CD4-positive, alpha-beta T cell treated with Interferon alpha-2 for 1 hour (primary cell): Measurements from ENCODE around the gene TMEM132D.
"Not testable (repeated sequence)": the region's sequence is repeated elsewhere in the genome, so short reads cannot be mapped to it uniquely, and the experiment has no call there.

Experiments
- DNase-seq, 2 donors: peaks; one replicate each; pipeline ENCODE4 v3.0.0-alpha.2; 2020 to 2022

Gene TMEM132D

DNA sequence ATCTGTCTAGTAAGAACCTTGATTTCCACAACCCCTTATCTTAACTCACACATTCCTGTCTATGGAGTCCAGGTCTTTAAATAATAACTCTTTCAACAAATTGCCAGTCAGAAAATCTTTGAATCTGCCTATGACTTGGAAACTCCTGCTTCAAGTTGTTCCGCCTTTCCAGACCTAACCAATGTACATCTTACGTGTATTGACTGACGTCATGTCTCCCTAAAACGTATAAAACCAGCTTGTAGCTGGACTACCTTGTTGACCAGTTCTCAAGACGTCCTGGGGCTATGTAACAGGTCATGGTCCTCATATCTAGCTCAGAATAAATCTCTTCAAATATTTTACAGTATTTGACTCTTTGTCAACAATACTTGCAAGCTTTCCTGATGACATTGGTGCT lies 337.0 kb downstream of the TMEM132D start:
- DNase-seq: no peak

DNA sequence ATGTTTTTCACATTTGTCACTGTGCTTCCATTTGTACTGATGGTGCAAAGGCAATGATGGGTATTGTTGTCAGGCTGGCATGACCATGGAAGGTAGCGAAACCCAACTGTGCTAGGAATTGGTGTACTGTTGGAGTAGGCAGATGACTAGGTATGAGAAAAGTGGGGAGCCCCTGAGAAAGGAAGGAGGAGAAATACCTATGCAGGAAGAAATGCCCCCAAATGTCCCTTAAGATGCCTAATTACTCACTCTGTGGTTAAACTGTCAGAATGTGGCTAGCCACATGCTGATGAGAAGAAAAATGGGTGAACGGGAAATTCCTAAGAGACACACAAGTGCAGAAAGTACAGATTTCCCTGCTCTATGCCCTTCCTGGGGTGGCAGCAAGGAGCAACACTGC lies 339.1 kb downstream of the TMEM132D start:
- DNase-seq: no peak

DNA sequence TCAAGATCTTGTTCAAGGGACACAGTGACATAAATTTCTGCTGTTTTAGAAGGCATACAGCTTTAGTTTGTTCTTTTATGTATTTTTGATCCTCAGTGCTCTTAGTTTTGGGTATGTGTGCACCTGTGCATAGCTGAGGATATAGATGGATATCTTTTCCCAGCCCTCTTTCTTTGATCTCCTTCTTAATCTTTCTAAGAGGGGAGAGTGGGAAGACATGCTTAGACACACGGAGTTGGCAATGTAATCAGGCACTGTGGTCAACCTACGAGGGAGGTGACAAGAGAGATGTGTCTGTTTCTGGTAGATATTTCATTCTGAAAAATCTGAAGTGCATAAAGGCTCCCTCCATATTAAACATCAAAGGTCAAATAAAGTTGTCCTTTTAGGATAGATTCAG lies 340.6 kb downstream of the TMEM132D start:
- no peak for DNase-seq

DNA sequence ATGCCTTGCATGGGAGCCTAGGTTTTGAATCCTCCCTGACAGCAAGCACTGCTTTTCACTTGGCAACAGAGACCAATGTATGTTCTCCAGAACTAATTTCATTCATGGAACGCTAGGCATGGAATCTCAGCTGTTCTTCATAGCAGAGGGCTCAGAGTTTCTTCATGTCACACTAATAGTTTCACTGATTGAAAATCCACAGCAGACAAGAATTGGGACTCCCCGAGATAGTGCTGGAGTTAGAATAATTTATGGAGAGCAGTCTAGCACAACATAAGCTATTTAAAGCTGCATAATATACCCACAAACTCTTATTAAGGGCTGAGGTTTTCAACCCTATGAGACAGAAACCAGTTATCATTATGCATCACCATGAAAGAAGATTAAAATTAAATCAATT lies 342.5 kb downstream of the TMEM132D start:
- no peak for DNase-seq

DNA sequence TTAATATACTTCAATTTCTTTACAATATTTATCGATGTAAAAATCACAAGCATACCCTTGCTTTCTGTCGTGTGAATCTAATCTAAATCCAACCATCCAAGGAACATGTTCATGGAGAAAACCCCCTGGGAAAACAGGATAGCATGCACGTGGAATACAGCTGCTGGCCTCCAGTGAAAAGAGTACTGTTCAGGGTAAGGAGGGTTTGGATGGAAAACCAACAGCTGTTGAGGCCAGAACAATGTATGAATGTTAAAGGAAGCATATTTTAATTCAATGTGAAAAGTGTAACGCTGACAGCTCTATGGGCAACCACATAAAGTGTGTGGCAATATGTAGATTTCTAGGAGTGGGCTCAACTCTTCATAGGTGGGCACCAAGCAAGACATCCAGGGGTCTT lies 344.0 kb downstream of the TMEM132D start:
- DNase-seq: no peak

DNA sequence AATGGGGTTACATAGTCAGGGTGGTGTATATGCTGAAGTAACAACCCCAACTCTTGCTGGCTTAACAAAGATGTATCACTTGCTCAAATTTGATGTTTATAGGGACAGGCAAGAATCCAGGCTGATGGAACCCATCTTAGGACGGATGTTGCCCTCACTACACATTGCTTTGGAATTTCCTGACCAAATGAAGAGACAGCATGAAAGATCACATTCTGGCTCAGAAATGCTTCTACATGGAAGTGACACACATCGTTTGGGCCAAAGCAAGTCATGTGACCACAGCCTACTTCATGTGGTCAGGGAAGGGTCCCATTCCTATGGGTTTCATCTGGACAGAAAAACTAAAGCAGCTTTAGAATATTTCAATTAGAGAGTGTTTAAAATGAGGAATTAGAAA lies 345.8 kb downstream of the TMEM132D start:
- no peak for DNase-seq

DNA sequence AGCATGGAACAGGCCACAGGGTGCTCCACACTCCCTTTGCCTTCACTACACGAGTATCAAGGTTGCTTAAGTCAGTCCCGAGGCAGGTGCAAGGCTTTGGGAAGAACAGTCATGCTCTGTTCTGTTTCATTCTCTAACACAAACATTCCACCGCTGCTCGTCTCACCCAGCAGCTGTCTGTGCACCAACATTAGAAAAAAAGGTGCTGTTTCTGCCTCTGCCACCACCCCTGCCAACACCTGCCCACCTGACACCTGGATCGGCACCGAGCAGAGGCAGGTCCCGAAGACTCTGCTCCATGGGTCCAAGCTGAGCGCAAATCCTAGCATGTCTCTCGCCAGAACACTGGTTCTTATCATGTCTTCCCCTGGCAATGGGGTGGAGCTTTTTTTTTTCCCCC lies 347.7 kb downstream of the TMEM132D start:
- DNase-seq: no peak

DNA sequence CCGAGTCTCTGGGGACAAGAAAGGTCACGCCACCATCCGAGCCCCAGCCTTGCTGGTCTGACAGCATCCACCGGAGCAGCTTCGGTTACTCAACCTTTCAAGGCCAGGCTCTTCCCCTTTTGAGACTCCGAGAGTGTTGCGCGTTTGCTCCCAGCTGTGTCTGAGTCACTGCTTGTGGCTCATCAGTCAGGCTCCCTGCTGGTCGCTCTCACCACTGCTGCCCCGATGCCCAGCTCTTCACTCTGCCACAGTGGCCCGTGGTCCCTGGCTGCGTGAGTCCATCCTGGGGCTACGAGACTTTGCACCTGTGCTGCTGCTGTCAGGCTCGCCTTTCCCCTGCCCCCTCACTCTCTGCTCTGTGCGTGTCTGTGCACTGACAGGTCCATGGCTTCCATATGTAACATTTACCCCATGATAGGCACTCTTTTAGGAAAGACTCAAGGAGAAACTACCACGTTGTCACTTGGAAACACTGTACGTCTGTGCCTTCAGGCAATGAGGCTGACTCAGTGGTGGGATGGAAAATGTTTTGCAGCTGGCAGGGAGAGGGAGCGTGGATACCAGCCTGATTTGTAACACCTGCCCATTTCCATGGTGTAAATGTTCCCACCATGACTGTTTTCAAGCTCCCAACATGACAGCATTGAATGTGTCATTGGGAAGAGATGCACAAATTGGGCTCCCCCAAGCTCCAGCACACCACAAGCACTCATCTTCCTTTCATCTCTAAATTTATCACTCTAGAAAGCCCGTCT lies 350.7 kb downstream of the TMEM132D start:
- DNase-seq: no peak

DNA sequence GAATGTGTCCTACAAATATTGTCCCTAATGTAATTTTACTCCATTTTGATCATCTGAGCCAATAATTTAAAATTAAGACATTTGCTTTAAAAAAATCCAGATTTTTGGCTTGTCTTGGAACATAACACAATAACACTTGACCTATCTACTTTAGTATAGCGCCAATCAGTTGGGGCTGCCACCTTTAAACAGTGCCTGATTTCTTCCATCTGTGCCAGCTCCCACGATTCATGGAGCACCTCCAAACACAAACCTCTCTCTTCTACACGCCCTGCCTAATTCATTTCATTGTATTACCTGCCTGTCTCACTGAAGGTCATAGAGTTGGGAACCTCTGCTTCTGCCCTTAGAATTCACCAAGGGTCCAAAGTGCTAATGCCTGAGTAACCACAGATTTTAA lies 352.4 kb downstream of the TMEM132D start:
- DNase-seq: no peak

DNA sequence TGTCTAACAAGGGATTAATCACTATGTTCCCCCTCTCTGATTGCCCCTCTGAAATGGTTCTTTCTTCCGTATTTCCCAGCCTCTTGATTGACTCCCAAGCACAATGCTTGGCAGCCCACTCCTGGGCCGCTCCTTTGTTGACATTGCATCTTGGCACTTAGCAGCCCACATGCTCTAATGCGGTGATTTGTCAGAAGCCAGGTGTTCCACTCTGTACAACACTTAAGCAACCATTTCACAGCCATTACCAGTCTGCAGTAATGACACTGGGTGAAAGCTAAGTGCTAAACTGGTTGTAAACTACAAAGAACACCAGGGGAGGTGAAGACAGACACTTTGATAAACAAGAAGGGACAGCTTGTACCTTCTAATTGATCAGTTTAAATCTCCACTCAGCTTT lies 353.5 kb downstream of the TMEM132D start:
- DNase-seq: no peak

DNA sequence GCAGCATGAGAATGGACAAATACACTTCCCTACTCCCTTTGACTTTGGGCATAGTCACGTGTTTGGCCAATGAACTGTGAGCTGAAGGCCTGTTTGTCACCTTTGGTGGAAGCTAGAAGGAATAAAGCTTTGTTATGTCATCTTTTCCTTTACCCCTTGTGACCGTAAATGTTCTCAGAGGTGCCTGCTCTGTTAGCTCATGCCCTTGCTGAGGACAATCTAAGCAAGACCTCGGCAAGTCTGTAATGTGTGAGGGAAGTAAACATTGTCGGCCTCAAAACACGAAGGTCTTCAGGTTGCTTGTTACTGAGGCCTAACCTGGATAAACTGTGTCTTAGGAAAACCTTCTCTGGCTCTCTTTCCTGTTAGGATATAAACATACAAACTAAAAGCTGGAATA lies 354.2 kb downstream of the TMEM132D start:
- no peak for DNase-seq

DNA sequence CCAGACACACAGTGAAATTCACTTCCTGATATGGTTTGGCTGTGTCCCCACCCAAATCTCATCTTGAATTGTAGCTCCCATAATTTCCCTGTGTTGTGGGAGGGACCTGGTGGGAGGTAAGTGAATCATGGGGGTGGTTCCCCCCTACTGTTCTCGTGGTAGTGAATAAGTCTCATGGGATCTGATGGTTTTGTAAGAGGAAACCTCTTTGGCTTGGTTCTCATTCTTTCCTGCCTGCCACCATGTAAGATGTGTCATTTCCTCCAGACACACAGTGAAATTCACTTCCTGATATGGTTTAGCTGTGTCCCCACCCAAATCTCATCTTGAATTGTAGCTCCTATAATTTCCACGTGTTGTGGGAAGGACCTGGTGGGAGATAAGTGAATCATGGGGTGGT lies 354.8 kb downstream of the TMEM132D start:
- not testable (repeated sequence) for DNase-seq

DNA sequence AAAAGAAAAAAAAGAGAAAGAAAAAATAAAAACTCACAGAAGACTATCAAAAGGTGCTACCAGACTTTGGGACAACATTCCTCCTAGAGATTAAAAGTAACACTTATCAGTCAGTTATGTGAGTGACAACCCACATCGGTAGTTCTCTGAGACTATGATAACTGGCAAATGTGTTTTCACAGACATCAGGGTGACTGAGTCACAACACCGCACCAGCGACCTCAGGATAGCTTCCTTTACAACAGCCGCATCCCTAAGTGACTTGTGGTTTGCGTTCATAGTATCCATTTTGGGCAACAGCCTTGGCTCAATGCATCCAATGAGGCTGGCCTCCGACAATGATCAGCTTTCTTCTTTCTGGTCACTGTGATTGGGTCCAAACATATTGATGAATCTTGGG lies 359.1 kb downstream of the TMEM132D start:
- DNase-seq: no peak

DNA sequence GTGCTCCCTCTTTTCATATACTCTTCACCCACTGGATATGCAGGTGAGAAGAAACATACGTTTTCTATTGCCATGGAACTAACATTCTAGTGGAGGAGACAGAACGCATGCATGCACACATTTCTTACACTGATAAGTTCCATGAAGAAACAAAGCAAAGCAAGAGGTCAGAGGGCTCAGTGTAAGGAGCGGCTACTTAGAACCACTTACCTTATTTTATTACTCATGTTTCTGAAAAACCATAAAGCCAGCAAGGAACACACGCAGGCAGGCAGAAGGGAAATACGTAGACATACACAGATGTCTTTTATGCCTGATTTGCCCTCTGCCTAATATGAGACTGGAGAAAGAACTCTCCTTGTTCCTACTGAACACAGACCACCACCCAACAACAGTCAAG lies 362.9 kb downstream of the TMEM132D start:
- no peak for DNase-seq

DNA sequence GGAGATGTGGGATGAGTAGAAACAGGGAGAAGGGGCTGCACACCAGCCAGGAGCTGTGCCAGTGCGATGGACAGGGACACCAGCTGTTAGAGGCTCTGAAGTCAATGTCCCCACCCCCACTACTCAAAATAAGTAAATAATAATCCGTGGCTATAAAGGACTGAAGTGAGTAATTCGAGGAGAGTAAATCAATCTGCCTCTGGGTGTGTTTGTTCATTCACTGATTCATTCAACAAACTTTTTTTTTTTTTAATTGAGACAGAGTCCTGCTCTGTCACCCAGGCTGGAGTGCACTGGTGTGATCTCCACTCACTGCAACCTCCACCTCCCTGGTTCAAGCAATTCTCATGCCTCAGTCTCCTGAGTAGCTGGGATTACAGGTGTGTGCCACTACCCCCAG lies 363.6 kb downstream of the TMEM132D start:
- DNase-seq: no peak

DNA sequence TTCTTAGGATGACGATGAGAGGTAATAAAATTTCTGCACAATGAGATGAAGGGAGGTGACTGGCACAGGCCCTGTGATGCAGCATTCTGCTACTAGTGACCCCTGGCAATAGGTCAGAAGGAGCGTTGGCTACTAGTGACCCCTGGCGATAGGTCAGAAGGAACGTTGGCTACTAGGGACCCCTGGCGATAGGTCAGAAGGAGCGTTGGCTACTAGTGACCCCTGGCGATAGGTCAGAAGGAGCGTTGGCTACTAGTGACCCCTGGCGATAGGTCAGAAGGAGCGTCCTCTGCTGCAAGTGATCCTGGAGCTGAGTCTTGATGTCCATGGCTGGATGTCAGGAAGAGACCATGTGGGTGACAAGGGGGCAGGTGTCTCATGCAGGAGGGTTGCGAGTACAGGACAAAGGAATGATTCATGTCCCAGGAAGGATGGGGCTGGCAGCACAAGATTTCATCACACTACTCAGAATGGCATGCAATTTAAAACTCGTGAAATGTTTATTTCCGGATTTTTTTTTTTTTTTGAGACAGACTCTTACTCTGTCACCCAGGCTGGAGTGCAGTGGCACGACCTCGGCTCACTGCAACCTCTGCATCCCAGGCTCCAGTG lies 365.0 kb downstream of the TMEM132D start:
- not testable (repeated sequence) for DNase-seq

DNA sequence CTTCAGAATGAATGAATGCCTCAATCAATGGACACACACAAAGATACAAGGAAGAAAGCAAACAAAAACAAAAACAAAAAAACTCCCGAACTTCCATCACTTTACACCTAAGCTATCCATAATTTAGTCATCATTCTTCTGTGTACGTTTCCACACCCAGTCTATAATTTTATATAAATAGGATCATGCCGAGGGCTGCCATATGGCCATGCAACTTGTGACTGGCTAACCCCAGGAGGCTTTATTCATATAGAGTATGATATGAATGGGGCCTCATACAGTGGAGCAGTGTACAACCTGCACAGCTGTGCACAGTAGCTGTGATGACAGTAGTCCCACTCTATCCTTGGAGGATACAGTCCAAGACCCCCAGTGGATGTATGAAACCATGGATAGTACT lies 365.7 kb downstream of the TMEM132D start:
- DNase-seq: no peak

DNA sequence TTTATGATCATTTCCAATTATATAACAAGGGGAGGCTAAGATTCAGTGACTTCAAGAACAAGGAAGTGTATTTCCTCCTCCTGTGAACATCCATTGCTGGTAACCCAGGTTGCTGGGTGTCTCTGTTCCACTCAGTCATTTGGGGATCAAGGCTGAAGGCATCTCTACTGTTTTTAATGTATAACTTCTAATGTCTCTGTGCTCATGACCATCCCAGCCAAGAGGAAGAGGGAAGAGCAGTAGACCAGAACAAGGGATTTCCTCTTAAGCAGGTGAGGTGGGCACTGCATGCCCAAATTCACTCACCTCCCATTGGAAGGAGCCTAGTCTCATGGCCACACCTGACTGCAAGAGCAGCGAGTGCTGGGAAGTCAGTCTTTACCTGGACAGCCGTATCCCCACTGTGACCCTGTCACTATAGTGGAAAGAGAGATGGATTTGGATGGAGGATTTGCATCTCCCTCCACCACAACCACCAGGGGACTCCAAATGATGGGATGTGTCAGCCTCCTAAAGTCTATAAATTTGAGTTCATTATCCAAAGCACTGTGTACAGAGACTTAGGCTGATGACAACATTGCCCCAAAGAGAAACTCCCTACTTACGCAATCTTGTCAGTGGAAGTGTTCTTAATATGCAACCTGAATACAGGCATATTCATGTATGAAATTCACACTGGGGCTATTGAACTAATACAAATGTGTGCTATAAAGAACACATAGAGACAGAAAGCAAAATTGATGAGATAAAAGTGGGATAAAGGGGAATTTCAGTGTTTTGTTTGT lies 368.7 kb downstream of the TMEM132D start:
- no peak for DNase-seq

DNA sequence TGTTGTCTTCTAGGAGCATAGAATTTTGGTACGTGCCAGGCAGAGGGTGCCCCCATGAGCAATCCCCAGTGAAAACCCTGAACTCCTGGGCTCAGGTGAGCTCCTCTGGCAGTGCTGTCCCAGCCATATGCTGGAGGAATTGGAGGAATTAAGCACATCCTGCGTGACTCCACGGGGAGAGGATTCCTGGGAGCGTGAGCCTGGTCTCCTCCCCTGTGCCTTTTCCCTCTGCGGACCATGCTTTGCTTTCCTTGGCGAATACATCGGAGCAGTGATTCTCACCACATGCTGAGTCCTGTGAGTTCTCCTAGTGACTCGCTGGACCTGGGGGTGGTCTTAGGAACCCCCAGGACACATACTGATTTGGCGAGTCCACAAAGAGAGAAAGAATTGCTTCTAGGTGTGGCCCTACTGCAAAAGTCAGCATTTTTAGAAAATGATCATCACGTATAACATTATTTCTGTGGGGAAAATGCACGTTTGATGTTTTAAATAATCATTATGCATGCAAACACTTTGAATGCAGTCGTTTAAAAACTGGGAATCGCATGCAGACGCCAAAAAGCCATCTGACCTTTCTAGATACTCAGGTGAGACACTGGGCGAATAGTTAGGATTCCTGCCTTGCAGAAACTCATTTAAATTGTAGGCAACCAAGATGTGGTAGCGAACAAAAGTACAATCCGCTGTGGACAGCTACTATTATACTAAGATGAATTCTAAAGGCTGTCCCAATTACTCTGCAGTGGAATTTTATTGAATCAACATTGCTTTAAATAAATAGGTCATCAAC lies 370.9 kb downstream of the TMEM132D start:
- DNase-seq: no peak

DNA sequence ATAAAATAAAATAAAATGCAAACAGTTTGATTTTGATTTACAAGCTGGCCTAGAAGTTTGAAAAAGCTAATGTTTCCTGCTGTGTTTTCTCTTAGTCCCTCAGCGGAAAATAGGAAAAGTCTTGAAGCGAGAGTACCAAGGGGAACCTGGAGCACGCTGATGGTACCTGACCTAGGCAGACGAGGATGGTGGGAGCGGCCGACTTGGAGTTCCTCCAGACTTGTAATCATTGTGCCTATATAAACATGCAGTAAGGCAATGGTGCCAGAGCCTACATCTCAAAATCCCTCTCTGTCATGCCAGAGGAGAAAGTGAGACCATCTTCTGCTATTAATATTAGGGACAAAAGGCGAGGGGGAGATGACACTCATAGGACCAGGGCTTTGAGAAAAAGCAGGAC lies 371.7 kb downstream of the TMEM132D start:
- no peak for DNase-seq

DNA sequence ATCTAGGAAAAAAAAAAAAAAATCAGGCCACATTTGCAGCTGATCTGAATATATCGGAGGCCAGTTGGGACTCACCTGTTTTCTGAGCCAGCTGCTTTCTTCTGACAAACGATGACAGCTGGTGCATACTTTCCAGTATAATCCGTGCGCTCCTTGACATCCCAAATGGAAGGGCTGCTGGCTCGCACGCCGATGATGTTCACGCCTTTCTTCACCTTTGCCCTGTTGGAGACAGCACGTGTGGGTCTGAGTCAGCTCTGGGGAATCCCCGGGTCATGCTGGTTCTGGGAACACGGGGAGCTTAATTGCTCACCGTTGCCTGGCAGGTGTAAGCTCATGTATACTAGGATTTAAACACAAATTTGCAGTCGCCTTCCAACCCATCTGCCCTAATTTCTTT lies 372.8 kb downstream of the TMEM132D start:
- no peak for DNase-seq

DNA sequence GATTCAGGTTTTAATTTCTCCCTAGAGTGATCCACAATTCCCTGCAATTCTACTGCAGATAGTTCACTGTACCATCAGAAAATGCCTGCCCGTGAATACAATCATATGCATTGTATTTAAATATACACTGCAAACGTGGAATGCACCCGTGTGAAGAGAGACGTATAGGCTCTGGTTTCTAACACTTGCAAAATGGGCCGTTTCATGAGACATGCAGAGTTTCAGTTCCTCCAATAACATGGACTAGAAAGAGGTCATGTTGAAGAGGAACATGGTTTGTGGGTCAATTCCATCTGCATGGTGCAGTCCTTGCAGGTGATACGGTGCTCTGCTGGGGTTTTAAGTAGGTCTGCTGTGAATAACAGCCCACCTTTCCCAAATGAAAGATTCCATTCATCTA lies 373.3 kb downstream of the TMEM132D start:
- DNase-seq: no peak

DNA sequence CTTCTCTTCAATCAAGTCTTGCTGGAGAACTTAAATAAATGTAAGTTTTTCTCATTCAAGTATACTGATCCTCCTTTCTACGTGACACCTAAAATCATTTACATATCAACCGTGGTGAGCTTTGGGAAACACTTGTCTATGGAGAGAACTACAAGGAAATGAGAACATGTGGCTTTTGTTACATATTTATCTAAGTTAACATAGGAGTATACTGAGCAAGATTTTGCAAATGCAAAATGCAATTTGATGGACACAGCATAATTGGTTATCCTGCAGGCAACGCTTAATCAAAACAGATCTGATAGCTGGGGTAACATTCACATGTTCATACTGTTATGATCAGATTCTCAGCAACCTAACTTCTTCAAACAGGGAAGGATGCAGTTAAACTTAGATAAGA lies 376.3 kb downstream of the TMEM132D start:
- DNase-seq: no peak
